Uterus (tissue), 4 donors: ENCODE data around the gene RRAS. TPM values are rescaled to one million over a fixed set of nuclear protein-coding genes. Genes with fewer than 3 reads are reported as not detected.
"Not testable (repeated sequence)": the region's sequence is repeated elsewhere in the genome, so short reads cannot be mapped to it uniquely, and the experiment has no call there.

Source experiments
- DNase-seq, 2 donors: peaks; one replicate each; pipeline ENCODE4 v3.0.0-alpha.2; 2019 to 2020
- H3K27ac ChIP-seq, 2 donors: fragments of 200-600 bp; sonication (generic); 1 replicate in 1 of 2; 2 replicates in 1 of 2; pipeline ENCODE4 v1.5.1; 2016 to 2018
- H3K27me3 ChIP-seq, 2 donors: fragments of 200-600 bp; sonication (generic); one replicate each; pipeline ENCODE4 v1.5.1; 2018 to 2019; ENCODE audit warnings: control low read depth in 1 of 2
- H3K36me3 ChIP-seq, 2 donors: fragments of 200-600 bp; sonication (generic); one replicate each; pipeline ENCODE4 v1.5.1; 2019; ENCODE audit warnings: control low read depth in 1 of 2
- H3K4me1 ChIP-seq, 2 donors: fragments of 200-600 bp; sonication (generic); one replicate each; pipeline ENCODE4 v1.5.1; 2018 to 2019; ENCODE audit warnings: control low read depth in 1 of 2
- H3K4me3 ChIP-seq, 2 donors: fragments of 200-600 bp; sonication (generic); 1 replicate in 1 of 2; 2 replicates in 1 of 2; pipeline ENCODE4 v1.5.1; 2018 to 2019; ENCODE audit warnings: mild to moderate bottlenecking in 1 of 2
- H3K9me3 ChIP-seq, 2 donors: fragments of 200-600 bp; sonication (generic); one replicate each; pipeline ENCODE4 v1.5.1; 2019; ENCODE audit warnings: control low read depth in 1 of 2
- POLR2A ChIP-seq, 2 donors: fragments of 450-650 bp; IDR thresholded peaks; one replicate each; pipeline ENCODE4 v1.6.1; 2016; ENCODE audit warnings: antibody characterized with exemption in 2 of 2, mild to moderate bottlenecking in 1 of 2, moderate library complexity in 1 of 2
- intact Hi-C: fragments of 100-400 bp; cut with DNase I; formaldehyde crosslinking; loops from one replicate; pipeline ENCODE4 v1.15.1; 2023; ENCODE audit warnings: low total_unique reads
- total RNA-seq, 4 donors: library from RNA; depleted of rRNA in 3 of 4; stranded (reverse); fragments of >200 nt in 3 of 4; gene quantifications; one replicate each; pipeline versions ENCODE4 v1.1.0 to v1.2.4, GENCODE V29; 2014 to 2023
- TF ChIP-seq, protein P1 (sequence below), 4 experiments: fragments of 200-600 bp in 2 of 4; fragments of 450-650 bp in 2 of 4; sonication (generic) in 2 of 4; IDR thresholded peaks; one replicate each; pipeline ENCODE4 v1.5.1; 2016 to 2019; ENCODE audit warnings: antibody characterized with exemption in 4 of 4, mild to moderate bottlenecking in 2 of 4, moderate library complexity in 1 of 4
- donor health status: DM: yes; HTN: yes; CAD: no.

Gene RRAS
- total RNA-seq, 4 donors from 2014 or later: 17.1 to 106 (median 47.7) TPM

GRCh38 chr19:49624967-49625910, 14.7 kb downstream of the RRAS start:
- Histone ChIP-seq H3K27ac (no peak overlapping the region), H3K9me3 (no peaks in the 10 kb centered on the region), H3K36me3 (no peaks in the 10 kb centered on the region), H3K4me1 (no peaks in the 10 kb centered on the region), H3K4me3 (no peak overlapping the region), H3K27me3 (no peaks in the 10 kb centered on the region)
- DNase-seq: no peak
- no peak for TF ChIP-seq POLR2A (IDR thresholded peaks at IDR 0.05)
- TF ChIP-seq, protein P1, sequence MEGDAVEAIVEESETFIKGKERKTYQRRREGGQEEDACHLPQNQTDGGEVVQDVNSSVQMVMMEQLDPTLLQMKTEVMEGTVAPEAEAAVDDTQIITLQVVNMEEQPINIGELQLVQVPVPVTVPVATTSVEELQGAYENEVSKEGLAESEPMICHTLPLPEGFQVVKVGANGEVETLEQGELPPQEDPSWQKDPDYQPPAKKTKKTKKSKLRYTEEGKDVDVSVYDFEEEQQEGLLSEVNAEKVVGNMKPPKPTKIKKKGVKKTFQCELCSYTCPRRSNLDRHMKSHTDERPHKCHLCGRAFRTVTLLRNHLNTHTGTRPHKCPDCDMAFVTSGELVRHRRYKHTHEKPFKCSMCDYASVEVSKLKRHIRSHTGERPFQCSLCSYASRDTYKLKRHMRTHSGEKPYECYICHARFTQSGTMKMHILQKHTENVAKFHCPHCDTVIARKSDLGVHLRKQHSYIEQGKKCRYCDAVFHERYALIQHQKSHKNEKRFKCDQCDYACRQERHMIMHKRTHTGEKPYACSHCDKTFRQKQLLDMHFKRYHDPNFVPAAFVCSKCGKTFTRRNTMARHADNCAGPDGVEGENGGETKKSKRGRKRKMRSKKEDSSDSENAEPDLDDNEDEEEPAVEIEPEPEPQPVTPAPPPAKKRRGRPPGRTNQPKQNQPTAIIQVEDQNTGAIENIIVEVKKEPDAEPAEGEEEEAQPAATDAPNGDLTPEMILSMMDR (IDR thresholded peaks at IDR 0.05): no peak
- intact Hi-C loops: no loop called here

DNA sequence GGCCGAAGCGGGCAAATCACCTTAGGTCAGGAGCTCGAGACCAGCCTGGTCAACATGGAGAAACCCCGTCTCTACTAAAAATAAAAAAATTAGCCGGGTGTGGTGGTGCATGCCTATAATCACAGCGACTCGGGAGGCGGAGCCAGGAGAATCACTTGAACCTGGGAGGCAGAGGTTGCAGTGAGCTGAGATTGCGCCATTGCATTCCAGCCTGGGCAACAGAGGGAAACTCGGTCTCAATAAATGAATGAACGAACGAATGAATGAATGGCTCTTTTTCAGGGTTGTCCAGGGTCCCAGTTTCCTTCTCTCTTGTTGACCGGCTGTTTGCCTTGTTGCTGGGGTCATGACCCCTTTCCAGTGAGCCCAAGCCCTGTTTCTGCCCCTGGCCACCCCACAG, 22.1 kb downstream of the RRAS start:
- H3K4me3 ChIP-seq, H3K4me1 ChIP-seq, H3K9me3 ChIP-seq, DNase-seq, intact Hi-C loops, H3K27ac ChIP-seq, H3K36me3 ChIP-seq, H3K27me3 ChIP-seq: not testable (repeated sequence)

GRCh38 chr19:49616945-49617344, 23.0 kb downstream of the RRAS start:
- H3K4me3 ChIP-seq: no peak overlapping the region
- H3K27ac ChIP-seq: no peak overlapping the region
- DNase-seq: no peak
- H3K27me3 ChIP-seq: no peaks in the 10 kb centered on the region
- H3K36me3 ChIP-seq: no peaks in the 10 kb centered on the region
- H3K4me1 ChIP-seq: no peaks in the 10 kb centered on the region
- no peak for TF ChIP-seq POLR2A (IDR thresholded peaks at IDR 0.05)
- TF ChIP-seq, protein P1 (IDR thresholded peaks at IDR 0.05): no peak
- no peaks in the 10 kb centered on the region for H3K9me3 ChIP-seq
- intact Hi-C loops: no loop called here

DNA sequence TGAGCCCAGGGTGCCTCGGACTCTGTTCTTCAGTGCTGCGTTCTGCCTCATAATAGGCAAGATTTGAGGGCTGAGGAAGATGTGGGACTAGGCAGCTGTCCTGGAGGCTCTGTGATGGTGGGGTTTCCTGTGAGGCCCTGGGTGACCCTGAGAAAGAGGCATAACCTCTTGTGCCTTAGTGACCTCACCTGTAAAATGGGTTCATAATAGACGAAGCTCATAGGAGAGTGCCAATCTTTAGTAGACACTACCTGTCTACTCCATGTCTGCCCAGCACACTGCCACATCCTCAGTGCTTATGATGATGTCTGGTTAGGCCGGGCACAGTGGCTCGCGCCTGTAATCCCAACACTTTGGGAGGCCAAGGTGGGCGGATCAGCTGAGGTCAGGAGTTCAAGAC, 23.4 kb downstream of the RRAS start:
- TF ChIP-seq, protein P1 (IDR thresholded peaks at IDR 0.05): no peak
- TF ChIP-seq POLR2A (IDR thresholded peaks at IDR 0.05): no peak
- no peaks in the 10 kb centered on the region for H3K9me3 ChIP-seq
- H3K27me3 ChIP-seq: no peaks in the 10 kb centered on the region
- H3K27ac ChIP-seq: no peak overlapping the region
- H3K36me3 ChIP-seq: no peaks in the 10 kb centered on the region
- intact Hi-C loops: no loop called here
- DNase-seq: no peak
- H3K4me3 ChIP-seq: no peak overlapping the region
- H3K4me1 ChIP-seq: no peaks in the 10 kb centered on the region

GRCh38 chr19:49615861-49616260, 24.1 kb downstream of the RRAS start:
- intact Hi-C loops: no loop called here
- Histone ChIP-seq H3K9me3 (no peaks in the 10 kb centered on the region), H3K36me3 (no peaks in the 10 kb centered on the region), H3K27me3 (no peaks in the 10 kb centered on the region), H3K27ac (no peak overlapping the region), H3K4me1 (no peaks in the 10 kb centered on the region), H3K4me3 (no peak overlapping the region)
- TF ChIP-seq POLR2A (IDR thresholded peaks at IDR 0.05): no peak
- no peak for DNase-seq

- Histone ChIP-seq H3K4me3 (no peak overlapping the region), H3K27me3 (no peaks in the 10 kb centered on the region), H3K36me3 (no peaks in the 10 kb centered on the region), H3K4me1 (no peaks in the 10 kb centered on the region), H3K9me3 (no peaks in the 10 kb centered on the region), H3K27ac (no peak overlapping the region)
- intact Hi-C loops: no loop called here
- TF ChIP-seq, protein P1 (IDR thresholded peaks at IDR 0.05): no peak
- TF ChIP-seq POLR2A (IDR thresholded peaks at IDR 0.05): no peak
- no peak for DNase-seq
These were observed 25.7 kb downstream of the RRAS start for GRCh38 chr19:49614096-49614833.
